Testis (tissue), 2 donors: Measurements from ENCODE around the gene SKAP2.

Experiments
- POLR2A ChIP-seq: fragments of 450-650 bp; IDR thresholded peaks from one replicate; pipeline ENCODE4 v1.6.1; 2017; ENCODE audit warnings: antibody characterized with exemption, mild to moderate bottlenecking, moderate library complexity
- TF ChIP-seq, protein P1 (sequence below), 3 experiments: fragments of 450-650 bp in 2 of 3; fragments of 200-600 bp in 1 of 3; sonication (generic) in 1 of 3; IDR thresholded peaks; one replicate each; pipeline ENCODE4 v1.5.1; 2016 to 2019; ENCODE audit warnings: antibody characterized with exemption in 3 of 3, mild to moderate bottlenecking in 2 of 3, moderate library complexity in 1 of 3

- TF ChIP-seq, protein P1, sequence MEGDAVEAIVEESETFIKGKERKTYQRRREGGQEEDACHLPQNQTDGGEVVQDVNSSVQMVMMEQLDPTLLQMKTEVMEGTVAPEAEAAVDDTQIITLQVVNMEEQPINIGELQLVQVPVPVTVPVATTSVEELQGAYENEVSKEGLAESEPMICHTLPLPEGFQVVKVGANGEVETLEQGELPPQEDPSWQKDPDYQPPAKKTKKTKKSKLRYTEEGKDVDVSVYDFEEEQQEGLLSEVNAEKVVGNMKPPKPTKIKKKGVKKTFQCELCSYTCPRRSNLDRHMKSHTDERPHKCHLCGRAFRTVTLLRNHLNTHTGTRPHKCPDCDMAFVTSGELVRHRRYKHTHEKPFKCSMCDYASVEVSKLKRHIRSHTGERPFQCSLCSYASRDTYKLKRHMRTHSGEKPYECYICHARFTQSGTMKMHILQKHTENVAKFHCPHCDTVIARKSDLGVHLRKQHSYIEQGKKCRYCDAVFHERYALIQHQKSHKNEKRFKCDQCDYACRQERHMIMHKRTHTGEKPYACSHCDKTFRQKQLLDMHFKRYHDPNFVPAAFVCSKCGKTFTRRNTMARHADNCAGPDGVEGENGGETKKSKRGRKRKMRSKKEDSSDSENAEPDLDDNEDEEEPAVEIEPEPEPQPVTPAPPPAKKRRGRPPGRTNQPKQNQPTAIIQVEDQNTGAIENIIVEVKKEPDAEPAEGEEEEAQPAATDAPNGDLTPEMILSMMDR (IDR thresholded peaks at IDR 0.05) = no peak
- TF ChIP-seq POLR2A = no peak
Measured at GRCh38 chr7:26912933-26913536, 48.6 kb upstream of the SKAP2 start.
